Vagina (tissue), 2 donors: ENCODE measurements around the gene KRT16. TPM values are rescaled to one million over a fixed set of nuclear protein-coding genes. Genes with fewer than 3 reads are reported as not detected.
A peak's percentile ranks its signal among the peaks of the same experiment; 100 is the strongest.

Source experiments
- DNase-seq, 2 donors: peaks; one replicate each; pipeline ENCODE4 v3.0.0-alpha.2; 2017; ENCODE audit errors: extremely low spot score in 2 of 2
- H3K27ac ChIP-seq: fragments of 200-600 bp; sonication (generic); one replicate; pipeline ENCODE4 v1.5.1; 2019
- H3K27me3 ChIP-seq: fragments of 200-600 bp; sonication (generic); one replicate; pipeline ENCODE4 v1.5.1; 2019
- H3K36me3 ChIP-seq, 2 donors: fragments of 200-600 bp; sonication (generic); one replicate each; pipeline ENCODE4 v1.5.1; 2017 to 2019
- H3K4me1 ChIP-seq: fragments of 200-600 bp; sonication (generic); one replicate; pipeline ENCODE4 v1.5.1; 2019
- H3K4me3 ChIP-seq, 2 donors: fragments of 200-600 bp; sonication (generic); 1 replicate in 1 of 2; 2 replicates in 1 of 2; pipeline ENCODE4 v1.5.1; 2016 to 2019
- H3K9me3 ChIP-seq: fragments of 200-600 bp; sonication (generic); one replicate; pipeline ENCODE4 v1.5.1; 2019
- CTCF ChIP-seq, 3 experiments: fragments of 450-650 bp in 2 of 3; fragments of 200-600 bp in 1 of 3; sonication (generic) in 1 of 3; IDR thresholded peaks; one replicate each; pipeline ENCODE4 v1.5.1; 2017 to 2019; ENCODE audit warnings: antibody characterized with exemption in 3 of 3, mild to moderate bottlenecking in 2 of 3, moderate library complexity in 2 of 3
- POLR2A ChIP-seq, 2 donors: fragments of 450-650 bp; IDR thresholded peaks; one replicate each; pipeline ENCODE4 v1.6.1; 2017; ENCODE audit warnings: antibody characterized with exemption in 2 of 2, mild to moderate bottlenecking in 2 of 2, moderate library complexity in 2 of 2
- POLR2AphosphoS5 ChIP-seq, 2 donors: sonication (generic); formaldehyde crosslinking; IDR thresholded peaks; one replicate each; pipeline ENCODE4 v1.9.0; 2017; ENCODE audit warnings: antibody characterized with exemption in 2 of 2, mild to moderate bottlenecking in 2 of 2, low read depth in 1 of 2; ENCODE audit not compliant: insufficient read depth in 1 of 2
- intact Hi-C: fragments of 100-400 bp; cut with DNase I; formaldehyde crosslinking; loops from one replicate; pipeline ENCODE4 v1.15.1; 2023
- total RNA-seq: library from RNA; depleted of rRNA; stranded (reverse); fragments of >200 nt; gene quantifications from one replicate; pipeline ENCODE4 v1.2.3, GENCODE V29; 2016

KRT16 gene
- total RNA-seq, 1 donor from 2014 or later: 872 TPM

- Histone ChIP-seq H3K4me1 (peaks cover 68% of the 10 kb centered on the region), H3K4me3 (no peak overlapping the region), H3K9me3 (no peaks in the 10 kb centered on the region), H3K27ac (peak overlapping the region; percentile 87), H3K27me3 (no peaks in the 10 kb centered on the region), H3K36me3 (no peaks in the 10 kb centered on the region)
- no peak for DNase-seq
- intact Hi-C loops: loop anchor here (1.0 to 10.0 kb wide), 2 partner anchors 103 to 846 kb away; no protein-coding TSS in a partner anchor
- TF ChIP-seq POLR2AphosphoS5 (IDR thresholded peaks at IDR 0.05; ENCODE audit: insufficient read depth in 1 of 2, low read depth in 1 of 2): peak in 1 of 2 donors; percentile 38
- no peak for TF ChIP-seq POLR2A (IDR thresholded peaks at IDR 0.05)
These were observed 38.4 kb upstream of the KRT16 start for GRCh38 chr17:41650794-41651624.

GRCh38 chr17:41649923-41650519, 37.5 kb upstream of the KRT16 start:
- Histone ChIP-seq H3K9me3 (no peaks in the 10 kb centered on the region), H3K27me3 (no peaks in the 10 kb centered on the region), H3K4me3 (no peak overlapping the region), H3K27ac (peak overlapping the region; percentile 87), H3K36me3 (no peaks in the 10 kb centered on the region), H3K4me1 (peaks cover 66% of the 10 kb centered on the region)
- TF ChIP-seq CTCF (IDR thresholded peaks at IDR 0.05) (no peak), POLR2A (IDR thresholded peaks at IDR 0.05) (no peak), POLR2AphosphoS5 (IDR thresholded peaks at IDR 0.05; ENCODE audit: insufficient read depth in 1 of 2, low read depth in 1 of 2) (no peak)
- intact Hi-C loops: loop anchor here (5.0 to 10.0 kb wide), 2 partner anchors 743 to 845 kb away; no protein-coding TSS in a partner anchor
- DNase-seq: no peak

GRCh38 chr17:41648411-41649195, 36.0 kb upstream of the KRT16 start:
- intact Hi-C loops: loop anchor here (5.0 kb wide), 1 partner anchor 741 kb away; no protein-coding TSS in a partner anchor
- Histone ChIP-seq H3K27me3 (no peaks in the 10 kb centered on the region), H3K4me1 (peaks cover 52% of the 10 kb centered on the region), H3K4me3 (peak overlapping the region; percentile 40 to 47), H3K36me3 (no peaks in the 10 kb centered on the region), H3K9me3 (no peaks in the 10 kb centered on the region), H3K27ac (peak overlapping the region; percentile 87)
- DNase-seq: no peak
- TF ChIP-seq CTCF (IDR thresholded peaks at IDR 0.05) (peak; percentile 87 to 98 (median 94)), POLR2AphosphoS5 (IDR thresholded peaks at IDR 0.05; ENCODE audit: insufficient read depth in 1 of 2, low read depth in 1 of 2) (peak; percentile 50 to 56), POLR2A (IDR thresholded peaks at IDR 0.05) (no peak)

- Histone ChIP-seq H3K4me1 (peaks cover 52% of the 10 kb centered on the region), H3K27me3 (no peaks in the 10 kb centered on the region), H3K36me3 (no peaks in the 10 kb centered on the region), H3K4me3 (peak overlapping the region; percentile 40 to 47), H3K9me3 (no peaks in the 10 kb centered on the region), H3K27ac (peak overlapping the region; percentile 87)
- intact Hi-C loops: loop anchor here (5.0 kb wide), 1 partner anchor 741 kb away; no protein-coding TSS in a partner anchor
- DNase-seq: no peak
- TF ChIP-seq POLR2AphosphoS5 (IDR thresholded peaks at IDR 0.05; ENCODE audit: insufficient read depth in 1 of 2, low read depth in 1 of 2) (peak; percentile 5 to 20), POLR2A (IDR thresholded peaks at IDR 0.05) (no peak), CTCF (IDR thresholded peaks at IDR 0.05) (peak; percentile 87 to 95 (median 95))
These were observed 35.4 kb upstream of the KRT16 start for GRCh38 chr17:41647940-41648410.
